GM19238 (cell line): ENCODE results near the gene CARS2.
"Not testable (repeated sequence)": the region's sequence is repeated elsewhere in the genome, so short reads cannot be mapped to it uniquely, and the experiment has no call there.

ENCODE experiments used
- DNase-seq: peaks from one replicate; pipeline ENCODE4 v3.0.0; 2011; ENCODE audit warnings: low spot score; ENCODE audit not compliant: insufficient read length

CARS2 gene, protein sequence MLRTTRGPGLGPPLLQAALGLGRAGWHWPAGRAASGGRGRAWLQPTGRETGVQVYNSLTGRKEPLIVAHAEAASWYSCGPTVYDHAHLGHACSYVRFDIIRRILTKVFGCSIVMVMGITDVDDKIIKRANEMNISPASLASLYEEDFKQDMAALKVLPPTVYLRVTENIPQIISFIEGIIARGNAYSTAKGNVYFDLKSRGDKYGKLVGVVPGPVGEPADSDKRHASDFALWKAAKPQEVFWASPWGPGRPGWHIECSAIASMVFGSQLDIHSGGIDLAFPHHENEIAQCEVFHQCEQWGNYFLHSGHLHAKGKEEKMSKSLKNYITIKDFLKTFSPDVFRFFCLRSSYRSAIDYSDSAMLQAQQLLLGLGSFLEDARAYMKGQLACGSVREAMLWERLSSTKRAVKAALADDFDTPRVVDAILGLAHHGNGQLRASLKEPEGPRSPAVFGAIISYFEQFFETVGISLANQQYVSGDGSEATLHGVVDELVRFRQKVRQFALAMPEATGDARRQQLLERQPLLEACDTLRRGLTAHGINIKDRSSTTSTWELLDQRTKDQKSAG

DNA sequence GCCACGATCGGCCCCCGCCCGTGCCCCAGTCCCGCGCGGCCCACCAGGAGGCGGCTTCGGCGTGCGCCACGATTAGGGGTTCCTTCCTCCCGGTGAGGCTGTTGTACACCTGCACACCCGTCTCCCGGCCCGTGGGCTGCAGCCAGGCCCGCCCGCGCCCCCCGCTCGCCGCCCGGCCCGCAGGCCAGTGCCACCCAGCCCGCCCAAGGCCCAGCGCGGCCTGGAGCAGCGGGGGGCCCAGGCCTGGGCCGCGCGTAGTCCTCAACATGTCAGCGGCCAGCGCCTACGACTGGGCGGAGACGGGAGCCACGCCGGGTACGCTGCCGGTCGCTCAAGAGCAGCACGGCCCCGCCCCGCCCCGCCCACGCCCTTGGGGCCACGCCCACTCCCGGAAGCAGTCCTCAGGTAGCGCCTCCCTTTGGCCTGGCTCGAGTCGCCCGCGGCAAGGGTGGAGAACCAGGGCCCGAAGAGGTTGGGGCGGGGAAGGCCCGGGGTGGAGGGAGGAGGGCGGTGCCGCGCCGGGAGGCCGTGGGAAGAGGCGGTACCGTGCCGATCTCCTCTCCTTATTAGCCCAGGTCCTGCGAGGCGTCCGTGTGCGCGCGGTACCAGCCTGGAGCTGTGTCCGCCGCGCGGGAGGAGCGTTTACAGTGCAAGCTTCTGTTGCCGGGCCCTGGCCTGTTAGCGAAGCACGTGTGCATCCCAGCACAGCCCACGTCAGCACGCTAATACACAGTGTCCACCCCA is at the start of gene CARS2:
Gene CARS2 (minus strand): TSS at position 291 of the 744 bp plus-strand sequence. CDS start 23 bp downstream, at position 268.
- DNase-seq = peak; percentile 97

DNA sequence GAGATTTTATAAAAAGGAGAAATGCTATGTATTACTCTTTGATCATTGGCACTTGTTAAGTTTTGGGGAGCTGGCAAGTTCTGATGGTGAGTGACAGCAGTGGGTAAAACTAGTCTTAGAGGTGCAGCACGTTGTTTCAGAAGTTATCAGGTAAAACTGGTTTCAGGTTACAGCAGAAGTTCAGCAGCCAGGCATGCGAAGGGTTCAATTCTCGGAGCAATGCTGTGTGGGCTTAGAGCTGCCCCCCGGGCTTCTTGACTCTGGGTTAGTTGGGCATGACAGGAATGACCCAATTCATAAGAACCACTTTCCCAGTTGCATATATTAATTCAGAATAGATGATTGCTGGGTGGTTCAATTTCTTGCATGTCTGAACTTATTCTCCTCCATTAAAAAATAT is 42.4 kb upstream of the CARS2 start:
- DNase-seq = no peak

DNA sequence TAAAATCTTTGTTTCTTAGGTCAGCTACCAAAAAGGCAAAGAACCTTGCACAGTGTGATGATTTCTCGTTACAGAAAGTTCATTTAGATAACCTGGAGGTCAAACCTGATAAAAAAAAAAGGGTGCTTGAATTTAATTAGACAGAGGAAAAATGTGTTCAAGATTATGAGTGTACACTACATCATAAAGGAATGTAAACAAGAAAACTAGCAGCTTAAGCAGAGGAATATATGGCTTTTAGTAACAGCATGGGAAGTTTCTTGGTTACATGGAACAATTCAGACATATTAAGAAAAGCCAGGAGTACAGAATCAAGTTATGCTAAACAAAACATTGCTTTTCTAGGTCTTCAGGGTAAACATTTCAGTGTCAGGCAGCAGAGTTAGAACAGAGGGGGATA is 40.5 kb upstream of the CARS2 start:
- no peak for DNase-seq

DNA sequence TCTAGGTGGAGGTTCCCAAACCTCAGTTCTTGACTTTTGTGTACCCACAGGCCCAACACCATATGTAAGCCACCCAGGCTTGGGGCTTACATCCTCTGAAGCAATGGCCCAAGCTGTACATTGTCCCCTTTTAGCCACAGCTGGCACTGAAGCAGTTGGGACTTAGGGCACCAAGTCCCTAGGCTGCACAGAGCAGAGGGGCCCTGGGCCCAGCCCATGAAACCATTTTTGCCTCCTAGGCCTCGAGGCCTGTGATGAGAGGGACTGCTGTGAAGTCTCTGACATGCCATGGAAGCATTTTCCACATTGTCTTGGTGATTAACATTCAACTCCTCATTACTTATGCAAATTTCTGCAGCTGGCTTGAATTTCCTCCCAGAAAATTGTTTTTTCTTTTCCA is 37.8 kb upstream of the CARS2 start:
- DNase-seq = no peak

DNA sequence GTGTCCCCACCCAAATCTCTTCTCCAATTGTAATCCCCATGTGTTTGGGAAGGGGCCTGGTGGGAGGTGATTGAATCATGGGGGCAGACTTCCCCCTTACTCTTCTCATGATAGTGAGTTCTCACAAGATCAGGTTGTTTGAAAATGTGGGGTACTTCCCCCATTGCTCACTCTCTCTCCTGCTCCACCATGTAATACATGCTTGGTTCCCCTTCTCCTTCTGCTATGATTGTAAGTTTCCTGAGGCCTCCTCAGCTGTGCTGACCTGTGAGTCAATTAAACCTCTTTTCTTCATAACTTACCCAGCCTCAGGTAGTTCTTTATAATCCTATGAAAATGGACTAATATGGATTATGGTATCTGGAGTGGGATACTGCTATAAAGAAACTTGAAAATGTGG is 31.6 kb upstream of the CARS2 start:
- no peak for DNase-seq

DNA sequence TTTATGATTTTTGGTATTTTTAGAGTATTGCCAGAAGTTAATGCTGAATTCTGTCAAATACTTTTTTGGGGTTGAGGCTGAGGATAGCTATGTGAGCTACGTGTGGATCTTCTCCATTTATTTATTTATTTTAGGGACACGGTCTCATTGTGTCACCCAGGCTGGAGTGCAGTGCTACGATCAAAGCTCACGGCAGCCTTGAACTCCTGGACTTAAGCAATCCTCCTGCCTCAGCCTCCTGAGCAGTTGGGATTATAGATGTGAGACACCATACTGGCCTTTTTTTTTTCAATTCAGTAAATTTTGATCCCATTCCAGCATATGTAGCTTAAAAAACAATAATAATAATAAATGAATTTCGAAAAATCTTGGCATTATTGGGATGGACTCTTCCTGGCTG is 28.6 kb upstream of the CARS2 start:
- no peak for DNase-seq

DNA sequence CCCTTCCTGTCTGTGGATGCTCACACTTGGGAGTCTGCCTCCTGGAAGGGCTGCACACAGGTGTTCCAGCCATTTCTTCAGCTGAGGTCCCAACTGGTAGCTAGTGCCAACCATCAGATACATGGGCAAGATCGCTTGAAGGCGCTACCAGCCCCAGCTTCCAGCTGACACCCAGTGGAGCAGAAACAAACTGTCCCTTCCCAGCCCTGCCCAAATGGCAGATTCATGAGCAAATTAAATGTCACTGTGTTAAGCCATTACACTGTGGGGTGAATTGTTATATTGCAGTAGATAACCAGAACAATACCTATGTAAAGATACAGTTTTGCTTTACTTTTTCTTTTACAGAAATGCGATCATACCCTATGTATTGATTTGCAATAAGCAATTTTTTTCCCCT is 25.2 kb upstream of the CARS2 start:
- no peak for DNase-seq

DNA sequence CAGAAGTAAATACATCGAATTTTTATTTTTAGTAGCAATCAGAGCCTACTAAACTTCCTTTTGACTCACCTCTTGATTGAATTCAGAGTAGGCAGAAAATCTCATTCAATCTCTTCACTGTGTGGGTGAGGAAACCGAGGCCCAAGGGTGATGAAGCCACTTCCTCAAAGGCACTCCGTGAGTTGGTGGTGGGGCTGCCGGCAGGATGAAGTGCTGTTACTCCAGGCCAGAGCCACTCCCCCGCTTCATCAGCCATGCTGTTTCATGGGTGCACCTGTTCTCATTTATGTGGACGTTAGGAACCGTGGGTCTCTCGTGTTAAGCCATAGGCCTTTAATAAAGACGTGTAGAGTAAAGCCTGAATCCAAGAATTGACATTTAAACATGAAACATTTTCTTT is 20.8 kb upstream of the CARS2 start:
- DNase-seq = no peak

DNA sequence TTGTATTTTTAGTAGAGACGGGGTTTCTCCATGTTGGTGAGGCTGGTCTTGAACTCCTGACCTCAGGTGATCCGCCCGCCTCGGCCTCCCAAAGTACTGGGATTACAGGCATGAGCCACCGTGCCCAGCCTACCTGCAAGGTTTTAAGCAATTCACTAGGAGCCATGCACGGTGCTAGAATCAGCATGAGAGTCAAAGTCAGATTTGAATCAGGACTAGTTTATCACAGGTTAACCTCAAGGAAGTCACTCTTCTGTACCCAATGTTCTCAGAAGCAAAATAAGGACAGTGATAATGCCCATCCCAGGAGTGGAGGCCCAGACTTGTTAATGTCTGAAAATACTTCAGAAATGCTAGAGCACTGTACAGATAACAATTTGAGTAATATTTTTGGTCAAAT is 20.2 kb upstream of the CARS2 start:
- DNase-seq = not testable (repeated sequence)

DNA sequence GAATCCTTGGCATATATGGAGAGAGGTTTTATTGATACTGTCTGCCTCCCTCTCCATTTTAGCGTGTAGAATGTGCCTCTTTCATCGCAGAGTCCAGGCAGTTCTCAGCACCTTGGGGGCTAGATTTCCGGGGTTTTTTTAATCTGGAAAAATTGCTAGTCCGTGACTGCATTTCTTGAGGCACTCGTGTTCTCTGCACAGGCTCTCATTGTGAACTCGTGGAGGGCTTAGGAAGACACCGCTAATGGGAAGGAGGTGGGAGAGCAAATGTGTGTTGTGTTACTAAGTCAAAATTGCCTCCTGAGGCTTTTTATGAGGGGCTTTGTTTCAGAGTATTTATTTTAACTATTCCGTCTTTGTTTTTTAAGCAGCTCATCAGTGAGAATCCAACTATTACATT is 17.7 kb upstream of the CARS2 start:
- no peak for DNase-seq

DNA sequence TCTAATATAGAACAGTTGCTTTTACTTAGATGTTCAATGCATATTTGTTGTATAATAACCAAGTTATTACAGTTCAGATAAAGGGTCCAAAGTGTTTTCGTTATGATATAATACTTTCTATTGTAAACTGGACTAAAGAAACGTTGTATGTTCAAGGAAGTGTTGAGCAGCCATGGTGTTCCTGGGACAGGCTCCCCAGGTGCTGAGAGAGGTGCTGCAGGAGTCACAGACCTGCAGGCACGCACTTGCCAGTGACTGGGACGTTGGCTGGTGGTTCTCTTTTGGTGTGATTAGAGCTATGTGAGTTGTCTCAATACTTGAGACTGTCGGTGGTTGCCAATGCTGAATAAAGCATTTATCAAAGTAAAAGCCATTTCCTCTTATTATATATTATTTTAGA is 17.1 kb upstream of the CARS2 start:
- DNase-seq = no peak

DNA sequence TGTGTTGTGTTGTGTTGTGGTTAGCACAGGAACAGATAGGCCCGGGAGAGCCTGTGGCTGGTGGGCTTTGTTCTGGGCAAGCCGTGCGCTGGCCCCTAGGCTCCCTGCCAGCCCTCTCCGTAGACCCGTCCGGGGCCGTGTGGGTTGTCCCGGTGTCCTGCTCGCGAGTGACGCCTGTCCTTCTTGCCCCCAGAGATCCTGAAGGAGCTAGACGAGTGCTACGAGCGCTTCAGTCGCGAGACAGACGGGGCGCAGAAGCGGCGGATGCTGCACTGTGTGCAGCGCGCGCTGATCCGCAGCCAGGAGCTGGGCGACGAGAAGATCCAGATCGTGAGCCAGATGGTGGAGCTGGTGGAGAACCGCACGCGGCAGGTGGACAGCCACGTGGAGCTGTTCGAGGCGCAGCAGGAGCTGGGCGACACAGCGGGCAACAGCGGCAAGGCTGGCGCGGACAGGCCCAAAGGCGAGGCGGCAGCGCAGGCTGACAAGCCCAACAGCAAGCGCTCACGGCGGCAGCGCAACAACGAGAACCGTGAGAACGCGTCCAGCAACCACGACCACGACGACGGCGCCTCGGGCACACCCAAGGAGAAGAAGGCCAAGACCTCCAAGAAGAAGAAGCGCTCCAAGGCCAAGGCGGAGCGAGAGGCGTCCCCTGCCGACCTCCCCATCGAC is 13.3 kb upstream of the CARS2 start:
- no peak for DNase-seq

DNA sequence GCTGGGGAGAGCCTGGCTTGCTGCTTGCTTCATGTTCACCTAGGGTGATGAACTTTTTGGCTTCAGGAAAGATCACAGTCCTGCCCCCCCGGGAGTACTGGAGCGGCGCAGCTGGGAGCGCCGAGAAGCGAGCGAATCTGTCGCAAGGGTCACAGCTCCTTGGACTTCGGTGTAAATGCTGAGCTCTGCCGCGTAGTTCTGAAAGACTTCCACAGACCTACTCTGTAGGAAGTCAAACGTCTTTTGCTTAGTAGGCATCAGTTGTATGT is 10.3 kb upstream of the CARS2 start:
- DNase-seq = no peak

DNA sequence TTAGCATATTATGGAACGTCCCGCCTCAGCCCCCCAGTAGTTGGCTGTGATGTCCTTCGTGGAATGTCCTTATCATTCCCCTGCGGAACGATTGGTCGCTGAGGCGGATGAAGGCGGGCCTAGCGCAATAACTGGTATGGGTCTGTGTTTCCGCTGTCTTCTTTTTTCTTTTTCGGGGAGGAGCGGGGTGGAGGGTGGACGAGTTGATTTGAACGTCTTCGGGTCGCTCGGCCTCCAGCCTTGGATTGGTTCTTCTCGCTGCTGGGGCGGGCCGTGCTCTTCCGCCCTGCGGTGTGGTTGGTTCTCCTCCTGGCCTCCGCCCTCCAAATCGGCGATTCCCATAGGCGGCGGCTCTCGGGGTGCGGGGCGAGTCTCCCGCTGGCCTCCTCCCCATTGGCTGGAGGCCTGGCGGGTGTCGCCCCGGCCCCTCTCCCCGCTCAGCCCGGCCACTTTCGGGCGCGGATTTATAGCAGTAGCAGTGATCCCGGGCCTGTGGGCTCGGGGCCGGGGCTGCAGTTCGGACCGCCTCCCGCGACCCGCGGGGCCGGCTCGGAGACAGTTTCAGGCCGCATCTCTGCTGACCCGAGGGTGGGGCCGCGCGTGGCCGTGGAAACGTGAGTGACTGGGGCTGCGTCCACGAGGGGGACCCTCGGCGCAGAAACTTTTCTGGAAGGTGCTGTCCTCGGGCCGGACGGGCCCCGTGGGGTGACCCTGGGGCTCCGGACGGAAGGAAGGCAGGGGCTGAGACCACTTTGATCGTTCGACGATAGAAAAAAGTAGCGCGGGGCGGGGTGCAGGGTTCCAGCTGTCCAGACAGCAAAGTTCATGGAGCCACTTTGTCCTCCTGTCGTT is 9.7 kb upstream of the CARS2 start:
- peak; percentile 97 for DNase-seq

DNA sequence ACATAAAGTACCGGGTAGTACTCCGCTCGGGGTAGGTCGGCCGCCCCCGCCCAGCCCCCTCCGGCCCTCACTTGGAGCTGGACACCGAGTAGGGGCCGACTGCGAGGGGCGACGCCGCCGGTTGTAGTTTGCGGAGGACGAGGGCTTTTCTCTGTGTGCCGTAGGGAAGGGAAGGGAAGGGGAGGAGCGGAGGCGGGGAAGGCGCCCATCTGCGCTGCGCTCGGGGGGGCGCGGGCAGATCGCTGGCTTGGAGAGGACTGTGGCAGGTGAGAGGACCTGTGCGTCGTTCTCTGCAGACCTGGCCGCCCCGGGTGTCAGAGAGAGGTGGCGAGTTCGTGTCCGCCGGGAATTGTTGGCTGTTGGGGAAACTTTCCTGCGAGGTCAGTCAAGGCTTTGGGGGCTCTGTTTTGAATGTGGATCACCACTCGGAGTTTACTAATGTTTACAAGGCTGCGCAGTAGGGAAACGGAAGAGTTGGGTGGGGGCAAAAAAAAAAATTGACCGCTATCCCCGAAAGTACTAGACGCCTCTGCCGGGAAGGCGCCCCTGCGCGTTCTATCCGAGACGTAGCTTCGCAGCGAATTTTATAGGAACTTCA is 9.0 kb upstream of the CARS2 start:
- peak; percentile 12 for DNase-seq

DNA sequence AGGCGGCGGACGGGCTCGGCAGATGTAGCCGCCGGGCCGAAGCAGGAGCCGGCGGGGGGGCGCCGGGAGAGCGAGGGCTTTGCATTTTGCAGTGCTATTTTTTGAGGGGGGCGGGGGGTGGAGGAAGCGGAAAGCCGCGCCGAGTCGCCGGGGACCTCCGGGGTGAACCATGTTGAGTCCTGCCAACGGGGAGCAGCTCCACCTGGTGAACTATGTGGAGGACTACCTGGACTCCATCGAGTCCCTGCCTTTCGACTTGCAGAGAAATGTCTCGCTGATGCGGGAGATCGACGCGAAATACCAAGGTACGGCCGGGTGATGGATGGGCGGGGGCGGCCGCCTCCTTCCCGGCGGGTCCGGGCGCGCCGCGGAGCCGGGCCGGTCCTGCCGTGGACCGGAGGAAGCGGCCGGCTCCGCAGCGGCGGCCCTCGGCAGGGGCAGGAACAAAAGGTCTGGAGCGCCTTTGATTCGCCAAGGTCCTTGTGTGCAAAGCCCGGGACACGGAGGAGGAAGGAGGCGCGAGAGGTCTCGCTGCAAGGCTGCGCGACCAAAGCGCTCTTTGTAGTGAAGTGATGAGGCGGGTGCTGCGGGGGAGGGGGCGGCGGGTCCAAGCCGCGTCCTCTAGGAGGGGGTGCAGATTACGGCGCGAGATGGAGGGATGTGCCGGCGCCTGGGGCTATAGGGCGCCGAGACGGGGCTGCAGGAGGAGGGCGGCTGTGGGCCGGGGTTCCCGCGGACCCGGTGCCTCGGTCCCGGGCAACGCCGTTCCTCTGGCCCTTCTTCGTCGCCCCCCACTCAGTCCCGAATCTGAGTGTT is 8.3 kb upstream of the CARS2 start:
- peak; percentile 55 for DNase-seq

DNA sequence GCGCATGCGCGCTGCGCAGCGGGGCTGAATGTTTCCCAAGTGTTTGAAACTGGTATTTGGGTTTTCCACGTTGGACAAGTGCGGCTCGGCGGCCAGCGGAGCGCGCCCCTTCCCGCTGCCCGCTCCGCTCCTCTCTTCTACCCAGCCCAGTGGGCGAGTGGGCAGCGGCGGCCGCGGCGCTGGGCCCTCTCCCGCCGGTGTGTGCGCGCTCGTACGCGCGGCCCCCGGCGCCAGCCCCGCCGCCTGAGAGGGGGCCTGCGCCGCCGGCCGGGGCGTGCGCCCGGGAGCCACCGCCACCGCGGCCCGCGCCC is 7.7 kb upstream of the CARS2 start, which contains the start of gene ING1:
Gene ING1 (plus strand): TSS at position 59 of the 311 bp plus-strand sequence. CDS start 450 bp downstream, outside the sequence.
- no peak for DNase-seq

DNA sequence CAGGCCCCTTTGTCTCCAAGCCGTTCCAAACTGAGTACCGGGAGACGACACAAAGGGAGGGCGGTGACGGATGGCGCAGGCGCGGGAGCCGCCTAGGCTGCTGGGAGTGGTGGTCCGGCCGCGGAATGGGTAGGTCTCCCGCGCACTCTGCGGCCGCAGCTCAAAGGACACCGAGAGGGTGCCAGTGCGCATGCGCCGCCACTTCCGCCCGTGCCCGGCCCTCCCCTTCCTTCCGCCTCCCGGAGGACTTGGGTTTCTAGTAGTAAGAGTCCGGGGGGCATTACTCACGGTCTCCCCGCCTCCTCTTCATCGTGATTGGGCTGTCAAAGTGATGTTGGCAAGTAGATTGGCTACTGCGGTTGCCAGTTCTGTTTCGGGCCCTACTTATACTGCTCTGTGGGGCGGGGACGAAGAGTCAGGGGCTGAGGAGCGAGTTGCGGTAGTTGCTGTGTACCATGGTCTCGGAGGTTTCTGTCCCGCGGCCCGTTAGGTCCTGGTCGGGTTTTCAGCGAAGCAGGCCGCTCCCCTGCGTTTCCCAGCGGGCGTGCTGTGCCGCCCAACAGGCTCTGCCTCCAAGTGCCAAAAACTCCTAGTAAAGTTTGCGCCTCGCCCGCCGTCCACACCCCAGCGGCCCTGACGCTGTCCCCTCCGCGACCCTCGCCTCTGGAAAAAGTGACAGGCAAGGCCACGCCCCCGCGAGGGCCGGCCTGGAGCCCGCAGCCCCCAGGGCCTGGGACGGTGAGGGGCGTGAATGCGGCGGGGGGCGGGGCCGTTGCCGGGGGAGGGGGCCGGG is 7.1 kb upstream of the CARS2 start:
- DNase-seq = peak; percentile 91
